Prostate gland (tissue), 2 donors: ENCODE data around the gene PTPN14. TPM values are rescaled to one million over a fixed set of nuclear protein-coding genes. Genes with fewer than 3 reads are reported as not detected.

Experiments
- DNase-seq: peaks from one replicate; pipeline ENCODE4 v3.0.0-alpha.2; 2019; ENCODE audit warnings: low spot score
- H3K27ac ChIP-seq, 2 donors: fragments of 200-600 bp; sonication (generic); 2 replicates each; pipeline ENCODE4 v1.5.1; 2017 to 2019
- H3K27me3 ChIP-seq: fragments of 200-600 bp; sonication (generic); replicated peaks from 2 replicates; pipeline ENCODE4 v1.5.1; 2019; ENCODE audit not compliant: insufficient read depth
- H3K36me3 ChIP-seq, 2 donors: fragments of 200-600 bp; sonication (generic); 1 replicate in 1 of 2; 2 replicates in 1 of 2; pipeline versions ENCODE4 v1.5.1 to v1.8.1; 2017 to 2019
- H3K4me1 ChIP-seq: fragments of 200-600 bp; sonication (generic); replicated peaks from 2 replicates; pipeline ENCODE4 v1.5.1; 2019
- H3K4me3 ChIP-seq, 2 donors: fragments of 200-600 bp; sonication (generic); 2 replicates each; pipeline ENCODE4 v1.5.1; 2017 to 2019
- H3K9me3 ChIP-seq: fragments of 200-600 bp; sonication (generic); 2 replicates; pipeline ENCODE4 v1.5.1; 2017
- POLR2A ChIP-seq: fragments of 450-650 bp; IDR thresholded peaks from one replicate; pipeline ENCODE4 v1.6.1; 2016; ENCODE audit warnings: antibody characterized with exemption, mild to moderate bottlenecking
- POLR2AphosphoS5 ChIP-seq: sonication (generic); formaldehyde crosslinking; IDR thresholded peaks from one replicate; pipeline ENCODE4 v1.6.1; 2017; ENCODE audit warnings: antibody characterized with exemption
- WGBS: methylation state at CpG from one replicate; pipeline ENCODE4 v1.1.5; 2018; 5-methylcytosine and 5-hydroxymethylcytosine counted together
- intact Hi-C: fragments of 100-400 bp; cut with DNase I; formaldehyde crosslinking; loops from one replicate; pipeline ENCODE4 v1.14.2; 2022
- total RNA-seq, 2 donors: library from RNA; depleted of rRNA; stranded (reverse); fragments of >200 nt; gene quantifications; one replicate each; pipeline ENCODE4 v1.1.0, GENCODE V29; 2016
- TF ChIP-seq, protein P1 (sequence below), 4 experiments: fragments of 200-600 bp in 2 of 4; fragments of 450-650 bp in 2 of 4; sonication (generic) in 2 of 4; IDR thresholded peaks; 1 replicate in 3 of 4; 2 replicates in 1 of 4; pipeline ENCODE4 v1.5.1; 2016 to 2019; ENCODE audit warnings: antibody characterized with exemption in 4 of 4, mild to moderate bottlenecking in 2 of 4, moderate library complexity in 2 of 4

Gene PTPN14
- total RNA-seq, 2 donors from 2014 or later, result 36.6 to 54.0 TPM

DNA sequence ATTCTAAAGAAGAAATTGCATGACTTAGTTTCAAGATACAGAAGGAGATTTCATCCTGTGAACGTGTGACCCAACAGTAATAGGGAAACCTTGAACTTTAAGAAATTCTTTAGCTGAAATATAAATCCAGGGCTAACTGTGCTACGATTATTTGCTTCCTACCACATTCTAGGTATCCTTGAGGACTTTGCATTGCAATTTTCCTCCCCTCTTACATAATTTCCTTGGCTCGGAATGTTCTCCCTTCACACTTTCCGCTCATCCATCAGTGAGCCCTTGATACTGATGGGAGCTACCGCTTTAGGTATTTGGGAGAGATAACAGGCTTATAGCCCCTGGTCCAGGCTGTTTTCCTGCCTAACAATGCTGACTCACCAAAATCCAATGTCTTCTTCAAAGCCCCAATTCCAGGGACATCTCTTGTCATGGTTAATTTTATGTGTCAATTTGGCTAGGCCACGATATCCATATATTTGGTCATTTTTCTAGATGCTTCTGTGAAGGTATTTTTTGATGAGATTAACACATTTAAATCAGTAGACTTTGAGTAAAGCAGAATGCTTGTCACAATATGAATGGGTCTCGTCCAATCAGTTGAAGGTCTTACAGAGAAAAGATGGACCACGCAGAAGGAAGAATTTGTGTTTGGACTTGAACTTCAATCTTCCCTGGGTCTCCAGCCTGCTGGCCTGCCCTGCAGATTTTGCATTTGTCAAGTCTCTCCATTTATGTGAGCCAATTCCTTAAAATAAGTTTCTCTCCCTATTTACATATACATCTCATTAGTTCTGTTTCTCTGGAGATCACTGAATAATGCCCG lies 121.2 kb downstream of the PTPN14 start:
- Histone ChIP-seq H3K4me1 (no peaks in the 10 kb centered on the region), H3K27ac (no peak overlapping the region), H3K36me3 (no peaks in the 10 kb centered on the region), H3K27me3 (no peaks in the 10 kb centered on the region), H3K4me3 (no peak overlapping the region), H3K9me3 (no peaks in the 10 kb centered on the region)
- TF ChIP-seq POLR2AphosphoS5, result no peak
- TF ChIP-seq, protein P1, sequence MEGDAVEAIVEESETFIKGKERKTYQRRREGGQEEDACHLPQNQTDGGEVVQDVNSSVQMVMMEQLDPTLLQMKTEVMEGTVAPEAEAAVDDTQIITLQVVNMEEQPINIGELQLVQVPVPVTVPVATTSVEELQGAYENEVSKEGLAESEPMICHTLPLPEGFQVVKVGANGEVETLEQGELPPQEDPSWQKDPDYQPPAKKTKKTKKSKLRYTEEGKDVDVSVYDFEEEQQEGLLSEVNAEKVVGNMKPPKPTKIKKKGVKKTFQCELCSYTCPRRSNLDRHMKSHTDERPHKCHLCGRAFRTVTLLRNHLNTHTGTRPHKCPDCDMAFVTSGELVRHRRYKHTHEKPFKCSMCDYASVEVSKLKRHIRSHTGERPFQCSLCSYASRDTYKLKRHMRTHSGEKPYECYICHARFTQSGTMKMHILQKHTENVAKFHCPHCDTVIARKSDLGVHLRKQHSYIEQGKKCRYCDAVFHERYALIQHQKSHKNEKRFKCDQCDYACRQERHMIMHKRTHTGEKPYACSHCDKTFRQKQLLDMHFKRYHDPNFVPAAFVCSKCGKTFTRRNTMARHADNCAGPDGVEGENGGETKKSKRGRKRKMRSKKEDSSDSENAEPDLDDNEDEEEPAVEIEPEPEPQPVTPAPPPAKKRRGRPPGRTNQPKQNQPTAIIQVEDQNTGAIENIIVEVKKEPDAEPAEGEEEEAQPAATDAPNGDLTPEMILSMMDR (IDR thresholded peaks at IDR 0.05), result no peak
- no peak for TF ChIP-seq POLR2A
- intact Hi-C loops, result no loop called here
- WGBS, result 91% methylated on average over 9 of the region's 9 CpGs
- DNase-seq, result no peak

DNA sequence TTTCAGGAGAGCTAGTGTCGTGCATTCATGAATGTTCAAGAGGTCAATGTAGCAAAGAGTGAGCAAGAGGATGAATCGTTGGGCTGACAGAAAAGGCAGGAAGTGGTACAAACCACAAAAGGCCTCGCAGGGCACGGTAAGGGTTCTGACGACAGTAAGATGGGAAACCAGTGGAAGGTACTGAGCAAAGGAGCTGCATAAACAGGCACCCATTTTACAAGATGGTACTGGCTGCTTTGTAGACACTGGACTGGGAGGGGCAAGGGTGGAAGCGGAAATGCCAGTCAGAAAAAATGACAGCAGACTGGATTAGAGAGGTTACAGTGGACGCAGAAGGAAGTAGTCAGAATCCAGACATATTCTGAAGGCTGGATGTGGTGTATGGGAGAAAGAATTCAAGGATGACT lies 123.5 kb downstream of the PTPN14 start:
- DNase-seq, result no peak

DNA sequence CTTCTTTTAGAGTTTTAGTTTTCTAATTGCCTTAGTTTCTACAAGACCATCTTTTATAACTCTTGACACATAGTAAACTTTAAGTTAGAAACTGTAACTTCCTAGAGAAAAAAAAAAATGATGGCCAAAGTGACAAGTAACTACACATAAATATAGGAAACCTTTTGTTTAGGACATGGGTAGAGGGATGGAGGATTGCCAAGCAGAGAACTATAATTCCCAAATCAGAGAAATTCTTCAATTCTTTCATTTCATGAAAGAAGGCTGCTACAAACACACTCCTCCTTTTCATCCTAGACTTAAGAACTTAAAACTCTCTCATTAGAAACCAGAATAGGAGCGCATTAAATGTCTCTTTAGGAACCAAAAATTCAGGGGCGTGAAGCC lies 125.0 kb downstream of the PTPN14 start:
- Histone ChIP-seq H3K4me1 (no peaks in the 10 kb centered on the region), H3K36me3 (no peaks in the 10 kb centered on the region), H3K27me3 (no peaks in the 10 kb centered on the region), H3K4me3 (no peak overlapping the region), H3K27ac (no peak overlapping the region), H3K9me3 (no peaks in the 10 kb centered on the region)
- 88% methylated on average over 2 of the region's 2 CpGs for WGBS
- intact Hi-C loops, result no loop called here
- no peak for TF ChIP-seq POLR2AphosphoS5
- TF ChIP-seq POLR2A, result no peak
- TF ChIP-seq, protein P1 (IDR thresholded peaks at IDR 0.05), result no peak
- no peak for DNase-seq

More for the DNA sequence above, 123.5 kb downstream of the PTPN14 start:
- no peaks in the 10 kb centered on the region for H3K36me3 ChIP-seq
- intact Hi-C loops, result no loop called here
- no peak for TF ChIP-seq POLR2AphosphoS5
- TF ChIP-seq, protein P1 (IDR thresholded peaks at IDR 0.05), result no peak
- no peak for TF ChIP-seq POLR2A
- no peaks in the 10 kb centered on the region for H3K9me3 ChIP-seq
- no peak overlapping the region for H3K27ac ChIP-seq
- H3K4me1 ChIP-seq, result no peaks in the 10 kb centered on the region
- 75% methylated on average over 7 of the region's 7 CpGs for WGBS
- no peaks in the 10 kb centered on the region for H3K27me3 ChIP-seq
- H3K4me3 ChIP-seq, result no peak overlapping the region

DNA sequence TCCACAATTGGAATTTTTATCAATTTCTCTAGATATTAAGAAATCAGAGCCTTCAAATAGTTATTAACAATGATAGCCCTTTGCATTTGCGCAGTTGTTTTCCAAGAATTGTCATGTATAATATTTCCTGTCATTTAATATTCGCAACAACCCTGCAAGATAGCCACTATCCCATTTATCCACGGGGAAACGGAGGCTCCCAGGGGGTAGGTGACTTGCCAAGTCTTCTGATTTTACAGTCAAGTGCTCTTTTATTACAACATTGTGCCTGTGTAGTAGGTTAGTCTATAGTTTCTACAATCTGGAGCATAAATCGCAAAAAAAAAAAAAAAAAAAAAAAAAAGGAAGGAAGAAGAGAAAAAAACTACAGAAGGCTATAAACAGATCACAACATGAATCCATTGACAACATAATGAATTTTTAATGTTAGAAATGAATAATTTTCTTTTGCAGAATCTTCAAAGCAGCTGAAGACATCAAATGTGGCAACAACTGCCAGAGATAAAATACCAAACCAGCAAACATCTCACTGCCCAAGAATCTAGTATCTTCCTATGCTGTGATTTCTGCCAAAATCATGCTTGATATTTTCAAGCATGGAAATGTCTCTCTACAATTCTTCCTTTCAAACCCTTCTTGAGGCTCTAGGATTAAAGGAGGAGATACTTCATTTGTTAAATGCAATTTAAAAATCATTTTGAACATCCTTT lies 125.5 kb downstream of the PTPN14 start:
- Histone ChIP-seq H3K27ac (no peak overlapping the region), H3K4me3 (no peak overlapping the region), H3K27me3 (no peaks in the 10 kb centered on the region), H3K36me3 (no peaks in the 10 kb centered on the region), H3K9me3 (no peaks in the 10 kb centered on the region), H3K4me1 (no peaks in the 10 kb centered on the region)
- intact Hi-C loops, result no loop called here
- WGBS, result 74% methylated on average over 5 of the region's 5 CpGs
- TF ChIP-seq, protein P1 (IDR thresholded peaks at IDR 0.05), result no peak
- TF ChIP-seq POLR2A (no peak), POLR2AphosphoS5 (no peak)
- DNase-seq, result no peak
